Mucosa of gallbladder (tissue), 1 donor: ENCODE measurements around the gene GRIN3B. TPM values are rescaled to one million over a fixed set of nuclear protein-coding genes. Genes with fewer than 3 reads are reported as not detected.

Experiments used
- DNase-seq: peaks from one replicate; pipeline ENCODE4 v3.0.0-alpha.2; 2020; ENCODE audit warnings: low spot score
- total RNA-seq: library from RNA; stranded (reverse); gene quantifications from one replicate; pipeline ENCODE4 v1.2.1, GENCODE V29; 2021
- donor health status: DM: no; HTN: no; CAD: no.

Gene GRIN3B
- total RNA-seq, 1 donor from 2014 or later, result 0.06 TPM

DNA sequence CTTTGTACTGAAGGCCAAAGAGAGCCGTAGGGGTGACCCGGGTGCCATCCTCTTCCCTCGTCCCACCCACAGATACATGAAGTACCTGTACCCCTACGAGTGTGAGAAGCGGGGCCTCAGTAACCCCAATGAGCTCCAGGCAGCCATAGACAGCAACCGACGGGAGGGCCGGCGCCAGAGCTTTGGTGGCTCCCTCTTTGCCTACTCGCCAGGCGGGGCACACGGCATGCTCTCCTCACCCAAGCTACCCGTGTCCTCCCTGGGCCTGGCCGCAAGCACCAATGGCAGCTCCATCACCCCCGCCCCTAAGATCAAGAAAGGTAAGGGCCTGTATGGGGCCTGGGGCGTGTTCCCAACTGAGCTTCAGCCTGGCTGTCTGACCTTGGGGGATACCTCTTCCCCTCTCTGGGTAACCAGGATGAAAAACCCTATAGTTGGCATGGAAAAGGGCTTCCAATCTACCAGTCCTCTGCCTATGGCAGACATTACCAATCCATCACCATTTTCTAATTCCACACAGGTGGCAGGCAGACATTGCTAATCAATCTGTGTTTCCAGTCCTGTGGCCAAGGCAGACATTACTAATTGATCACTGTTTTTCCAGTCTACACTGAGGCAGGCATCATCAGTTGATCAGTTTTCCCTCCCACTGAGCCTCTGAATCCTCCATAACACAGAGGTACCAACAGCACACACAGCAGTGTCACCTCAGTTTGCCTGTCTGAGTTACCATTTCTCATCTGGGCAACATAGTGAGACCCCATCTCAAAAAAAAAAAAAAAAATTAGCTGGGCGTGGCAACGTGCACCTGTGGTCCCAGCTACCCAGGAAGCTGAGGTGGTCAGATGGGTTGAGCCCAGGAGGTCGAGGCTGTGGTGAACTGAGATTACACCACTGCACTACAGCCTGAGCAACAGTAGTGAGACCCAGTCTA lies 35.2 kb upstream of the GRIN3B start:
- DNase-seq, result no peak

DNA sequence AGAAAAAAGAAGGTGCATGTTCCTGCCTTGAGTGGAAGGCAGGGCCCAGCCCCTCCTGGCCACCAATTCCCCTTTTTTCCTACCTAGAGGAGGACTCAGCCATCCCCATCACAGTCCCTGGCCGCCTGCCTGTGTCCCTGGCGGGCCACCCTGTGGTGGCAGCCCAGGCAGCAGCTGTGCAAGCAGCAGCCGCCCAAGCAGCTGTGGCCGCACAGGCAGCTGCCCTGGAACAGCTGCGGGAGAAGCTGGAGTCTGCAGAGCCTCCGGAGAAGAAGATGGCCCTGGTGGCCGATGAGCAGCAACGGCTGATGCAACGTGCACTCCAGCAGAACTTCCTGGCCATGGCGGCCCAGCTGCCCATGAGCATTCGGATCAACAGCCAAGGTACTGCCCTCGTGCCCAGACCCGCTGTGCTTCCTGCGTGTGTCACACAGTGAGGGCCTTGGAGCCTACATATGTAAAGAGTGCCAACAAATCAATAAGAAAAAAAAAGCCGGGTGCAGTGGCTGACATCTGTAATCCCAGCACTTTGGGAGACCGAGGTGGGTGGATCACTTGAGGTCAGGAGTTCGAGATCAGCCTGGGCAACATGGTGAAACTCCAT lies 33.6 kb upstream of the GRIN3B start:
- no peak for DNase-seq

DNA sequence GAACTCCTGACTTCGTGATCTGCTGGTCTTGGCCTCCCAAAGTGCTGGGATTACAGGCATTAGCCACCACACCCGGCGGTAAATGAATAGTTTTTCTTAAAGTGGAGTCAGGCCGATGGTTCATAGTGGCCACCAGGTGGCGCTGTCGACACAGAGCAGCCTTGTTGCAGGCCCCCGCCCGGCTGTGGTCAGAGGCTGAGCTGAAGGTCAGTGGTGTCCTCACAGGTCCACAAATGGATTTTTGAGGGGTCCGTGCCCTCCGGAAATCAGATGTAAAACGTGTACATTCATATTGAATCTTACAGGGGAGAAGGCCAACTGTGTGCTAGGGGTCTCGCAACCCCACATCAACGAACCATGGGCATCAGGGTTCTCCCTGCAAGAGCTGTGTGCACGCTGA lies 29.5 kb upstream of the GRIN3B start:
- DNase-seq, result no peak

DNA sequence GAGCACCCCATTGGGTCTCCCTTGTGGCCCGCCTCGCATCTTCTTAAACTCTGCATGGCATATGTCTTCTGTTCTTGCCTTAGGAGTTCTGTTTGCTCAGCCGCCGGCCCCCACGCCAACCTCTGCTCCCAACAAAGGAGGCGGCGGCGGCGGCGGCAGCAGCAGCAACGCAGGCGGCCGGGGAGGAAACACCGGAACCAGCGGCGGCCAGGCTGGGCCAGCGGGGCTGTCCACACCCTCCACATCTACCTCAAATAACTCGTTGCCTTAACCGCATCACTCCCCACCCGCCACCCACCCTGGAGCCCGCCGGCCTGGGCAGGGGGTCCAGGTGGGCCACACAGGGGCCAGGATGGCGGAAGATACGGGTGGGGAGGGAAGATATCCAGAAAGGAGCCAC lies 28.4 kb upstream of the GRIN3B start:
- no peak for DNase-seq

DNA sequence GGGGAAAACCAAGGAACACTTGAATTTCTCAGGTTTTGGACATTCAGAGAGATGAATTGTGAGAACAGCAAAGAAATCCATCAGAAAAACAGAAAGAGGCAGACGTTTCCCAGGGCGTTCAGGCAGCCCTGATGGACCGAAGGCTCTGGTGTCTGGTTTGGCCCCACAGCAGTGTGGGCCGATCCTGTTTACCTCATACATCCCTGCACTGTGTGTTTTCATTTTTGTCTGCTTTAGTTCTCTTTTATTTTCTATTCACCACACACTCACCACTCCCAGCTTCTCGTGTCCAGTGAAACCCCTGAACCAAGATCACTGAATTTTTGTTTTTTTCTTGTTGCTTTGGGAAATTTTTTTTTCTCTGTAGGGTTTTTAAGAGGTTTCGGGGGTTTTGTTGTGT lies 27.9 kb upstream of the GRIN3B start:
- DNase-seq, result no peak

DNA sequence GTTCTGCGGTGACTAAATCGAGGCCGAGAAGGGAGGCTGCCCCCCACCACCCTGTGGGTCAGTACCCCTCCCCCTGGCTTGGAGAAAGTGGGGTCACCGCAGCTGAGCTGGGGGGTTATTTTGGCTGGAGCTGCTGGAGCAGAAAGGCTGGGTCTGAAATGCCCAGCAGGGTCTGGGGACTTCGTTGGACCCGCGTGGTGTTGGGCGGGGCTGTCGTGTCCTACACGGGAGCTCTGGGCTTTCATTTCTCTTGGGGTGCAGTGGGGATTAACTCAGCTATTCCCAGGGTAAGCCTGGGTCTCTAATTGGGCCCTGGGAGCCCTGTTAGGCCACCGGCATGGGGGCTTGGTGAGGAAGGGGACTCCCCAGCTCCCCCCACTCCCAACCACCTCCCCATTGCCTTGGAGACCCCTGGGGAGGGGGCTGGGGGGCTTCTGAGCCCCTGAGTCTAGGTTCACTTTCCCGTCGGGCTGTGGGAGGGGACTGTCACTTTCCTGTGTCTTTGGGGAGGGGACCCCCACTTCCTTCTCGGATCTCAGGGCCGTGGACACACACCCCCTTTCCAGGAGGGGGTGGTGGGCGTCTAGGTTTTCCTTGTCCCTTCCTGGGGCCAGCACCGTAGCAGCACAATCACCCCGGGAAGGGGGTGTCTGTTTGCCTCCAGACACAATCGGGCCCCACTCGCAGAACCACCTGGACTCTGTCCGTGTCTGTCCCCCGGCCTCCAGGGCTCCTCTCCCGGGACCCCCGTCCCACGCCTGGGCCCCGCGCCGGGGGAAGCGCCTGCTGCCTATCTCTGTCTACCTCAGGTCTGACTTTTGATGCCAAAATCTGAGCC lies 26.3 kb upstream of the GRIN3B start:
- DNase-seq, result no peak

DNA sequence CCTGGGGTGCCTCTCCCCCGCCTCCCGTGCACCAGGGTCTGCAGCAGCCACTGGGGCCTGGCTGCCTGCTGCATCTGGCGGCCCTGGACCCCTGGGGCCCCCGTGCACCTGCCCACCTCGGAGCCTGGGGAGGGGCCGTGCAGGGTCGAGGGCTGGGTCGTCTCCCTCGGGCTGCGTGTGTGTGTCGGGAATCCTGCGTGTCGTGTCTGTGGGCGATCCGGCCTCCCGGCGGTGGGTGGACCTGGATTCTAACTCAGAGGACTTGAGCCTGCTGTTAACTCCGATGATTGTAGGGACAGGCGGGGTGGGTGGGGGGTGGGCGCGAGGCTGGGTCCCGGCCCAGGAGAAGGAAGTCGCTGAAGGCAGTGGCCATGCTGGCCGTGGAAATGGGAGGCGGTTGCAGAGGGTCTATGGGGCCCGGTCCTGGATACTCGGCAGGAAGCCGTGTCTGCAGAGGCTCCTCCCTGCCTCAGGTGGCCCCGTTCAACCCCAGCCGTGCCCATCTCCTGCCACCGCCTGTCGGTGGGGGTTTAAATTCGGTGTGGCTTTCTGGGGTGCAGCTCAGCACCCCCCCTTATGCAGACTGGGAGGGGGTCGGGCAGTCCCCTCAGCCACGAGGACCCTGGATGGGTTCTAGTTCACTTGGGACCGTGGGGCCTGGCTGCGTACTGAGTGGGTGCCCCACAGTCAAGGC lies 25.5 kb upstream of the GRIN3B start:
- no peak for DNase-seq

DNA sequence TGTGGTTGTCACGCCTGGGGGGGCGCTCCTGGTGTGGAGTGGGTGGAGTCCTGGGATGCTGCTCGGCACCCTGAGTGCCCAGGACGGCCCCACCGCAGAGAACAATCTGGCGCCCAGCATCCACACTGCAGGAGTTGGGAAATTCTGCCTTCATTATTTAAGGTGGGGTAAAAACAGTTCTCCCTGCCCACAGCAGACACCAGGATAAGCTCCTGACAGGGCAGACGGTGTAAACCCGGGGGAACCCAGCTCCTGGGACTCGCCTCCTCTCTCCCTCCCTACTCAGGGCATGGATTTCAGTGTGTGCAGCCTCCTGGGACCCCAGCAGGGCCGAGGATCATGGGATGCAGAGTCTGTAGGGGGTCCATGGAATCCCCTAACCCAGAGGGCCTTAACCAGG lies 23.7 kb upstream of the GRIN3B start:
- no peak for DNase-seq

DNA sequence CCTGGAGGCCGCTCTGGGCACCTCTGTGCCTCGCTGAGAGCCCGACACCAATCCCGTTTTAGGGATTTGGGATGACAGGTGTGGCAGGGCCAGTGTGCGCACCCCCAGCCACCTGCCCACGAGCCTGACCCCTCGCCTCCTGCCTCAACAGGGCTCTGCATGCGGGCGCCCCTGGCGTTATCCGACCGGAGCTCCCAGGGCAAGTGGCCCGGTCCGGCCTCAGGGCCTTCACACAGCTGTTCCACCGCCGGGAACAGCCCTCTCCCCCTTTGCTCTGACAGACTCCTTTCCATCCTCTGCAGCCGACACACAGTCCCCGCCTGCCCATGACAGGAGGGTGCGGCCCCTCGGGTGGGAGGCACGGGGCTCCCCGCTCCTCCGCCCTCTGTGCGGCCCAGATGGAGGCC lies 23.2 kb upstream of the GRIN3B start:
- DNase-seq, result no peak

DNA sequence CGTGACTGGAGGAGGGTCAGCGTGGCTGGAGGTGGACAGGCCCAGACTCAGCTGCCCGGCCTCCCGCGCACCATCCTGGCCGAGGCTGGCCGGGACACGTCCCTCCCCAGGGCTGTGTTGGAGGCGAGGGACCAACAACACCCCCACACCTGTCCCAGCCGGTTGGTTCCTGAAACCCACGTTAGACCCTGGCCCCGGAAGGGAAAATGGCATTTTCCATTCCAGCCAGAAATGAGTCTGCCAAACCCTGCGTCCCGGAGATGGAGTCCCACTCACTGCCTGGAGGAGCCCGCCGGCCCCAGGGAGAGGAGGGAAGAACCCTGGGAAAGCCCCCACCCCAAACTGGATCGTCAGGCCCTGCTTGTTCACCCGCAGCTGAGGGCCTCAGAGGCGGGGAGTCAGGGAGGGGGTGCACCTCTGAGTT lies 20.9 kb upstream of the GRIN3B start:
- DNase-seq, result no peak

DNA sequence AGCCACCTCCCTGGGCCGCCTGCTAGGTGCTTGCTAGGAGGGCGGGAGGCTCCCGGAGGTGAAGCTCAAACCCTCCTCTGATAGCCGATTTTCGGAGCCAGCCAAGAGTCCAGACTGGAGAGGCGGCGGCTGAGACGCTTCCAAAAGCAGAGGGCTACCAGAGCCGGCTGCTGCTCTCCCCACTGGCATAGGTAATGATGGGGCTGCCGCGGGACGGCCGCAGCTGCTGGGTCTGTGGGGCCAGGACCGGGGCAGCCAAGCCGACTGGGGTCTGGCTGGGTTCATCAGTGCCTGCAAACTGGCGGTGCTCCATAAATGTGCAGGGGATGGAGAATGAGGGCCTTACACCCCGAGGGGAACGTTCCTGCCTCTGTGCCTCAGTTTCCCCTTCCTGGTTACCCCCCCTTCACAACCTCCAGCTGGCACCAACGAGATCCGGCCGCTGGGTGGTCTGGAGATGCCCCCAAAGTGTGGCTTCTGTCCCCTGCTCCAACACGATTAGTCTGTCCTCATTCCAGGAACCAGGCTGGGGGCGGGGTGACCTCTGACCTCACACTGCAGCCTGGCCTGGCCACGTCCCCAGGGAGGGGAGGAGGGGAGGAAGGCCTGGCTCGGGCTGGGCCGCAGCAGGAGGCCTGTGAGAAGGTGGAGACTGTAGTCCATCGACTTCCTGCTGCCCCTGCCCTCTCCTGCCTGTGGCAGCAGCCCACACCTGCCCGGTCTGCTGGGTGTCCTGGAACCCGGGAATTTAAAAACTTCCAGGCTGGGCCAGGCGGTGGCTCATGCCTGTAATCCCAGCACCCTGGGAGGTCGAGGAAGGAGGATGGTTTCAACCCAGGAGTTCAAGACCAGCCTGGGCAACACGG lies 19.9 kb upstream of the GRIN3B start:
- DNase-seq, result peak; percentile 40

DNA sequence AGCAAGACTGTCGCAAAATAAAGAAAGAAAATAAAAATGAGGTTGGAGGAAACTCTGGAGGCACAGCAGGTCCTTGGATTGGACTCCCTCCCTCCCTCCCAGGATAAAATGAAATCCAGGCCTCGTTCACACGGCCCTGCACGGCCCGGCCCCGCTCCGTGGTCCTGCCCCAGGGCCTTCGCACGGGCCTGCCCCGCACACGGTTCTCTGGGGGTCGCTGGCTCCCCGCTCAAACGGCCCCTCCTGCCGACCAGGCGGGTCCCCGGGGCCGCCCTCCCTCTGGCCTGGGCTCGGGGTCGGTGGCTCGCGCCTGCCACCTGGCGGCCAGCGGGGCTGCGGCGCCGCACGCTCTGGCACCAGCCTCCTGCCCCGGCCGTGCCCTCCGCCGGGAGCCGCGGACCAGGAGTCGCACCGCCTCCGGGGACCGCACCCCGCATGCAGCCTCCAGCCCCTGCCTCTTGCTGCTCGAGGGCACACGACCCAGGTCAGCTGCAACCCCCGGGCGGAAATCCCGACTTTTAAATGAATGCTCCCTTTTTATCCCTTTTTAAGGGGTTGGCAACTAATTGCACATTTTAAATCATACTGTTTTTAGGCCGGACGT lies 17.6 kb upstream of the GRIN3B start:
- peak; percentile 60 for DNase-seq

DNA sequence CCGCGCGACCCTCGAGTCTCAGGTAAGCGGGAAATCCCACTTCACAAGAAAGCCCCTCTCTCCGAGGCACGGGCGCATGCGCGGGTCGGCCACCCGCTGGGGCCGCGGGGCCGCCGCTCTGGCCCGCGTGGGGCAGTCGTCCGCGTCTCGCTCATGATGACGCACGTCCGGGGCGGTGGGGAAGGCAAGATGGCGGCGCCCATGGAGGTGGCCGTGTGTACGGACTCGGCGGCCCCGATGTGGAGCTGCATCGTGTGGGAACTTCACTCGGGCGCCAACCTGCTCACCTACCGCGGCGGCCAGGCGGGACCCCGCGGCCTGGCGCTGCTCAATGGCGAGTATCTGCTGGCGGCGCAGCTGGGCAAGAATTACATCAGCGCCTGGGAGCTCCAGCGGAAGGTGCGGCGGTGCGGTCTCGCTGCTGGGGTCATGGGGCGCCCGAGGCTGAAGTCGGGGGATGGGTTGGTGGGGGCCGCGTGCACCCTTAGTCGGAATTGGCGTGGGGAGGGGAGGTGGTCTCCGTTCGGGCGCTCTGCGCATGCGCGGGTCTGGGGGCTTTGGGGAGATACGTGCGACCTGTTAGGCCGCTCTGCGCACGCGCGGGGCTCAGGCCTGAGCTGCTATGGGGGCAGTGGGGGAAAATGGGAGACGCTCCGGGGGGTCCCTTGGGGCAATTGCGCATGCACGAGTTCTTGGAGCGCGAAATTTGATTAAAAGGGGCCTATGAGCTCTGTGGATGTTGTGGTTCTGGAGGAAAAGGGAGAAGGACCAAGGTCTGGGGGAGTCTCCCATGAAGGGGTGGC lies 15.9 kb upstream of the GRIN3B start, which contains the start of gene WDR18:
Gene WDR18, plus strand, starts transcription at position 181 of the 803 bp plus-strand sequence. Its CDS starts 9 bp downstream, at position 190.
- DNase-seq, result peak; percentile 93

DNA sequence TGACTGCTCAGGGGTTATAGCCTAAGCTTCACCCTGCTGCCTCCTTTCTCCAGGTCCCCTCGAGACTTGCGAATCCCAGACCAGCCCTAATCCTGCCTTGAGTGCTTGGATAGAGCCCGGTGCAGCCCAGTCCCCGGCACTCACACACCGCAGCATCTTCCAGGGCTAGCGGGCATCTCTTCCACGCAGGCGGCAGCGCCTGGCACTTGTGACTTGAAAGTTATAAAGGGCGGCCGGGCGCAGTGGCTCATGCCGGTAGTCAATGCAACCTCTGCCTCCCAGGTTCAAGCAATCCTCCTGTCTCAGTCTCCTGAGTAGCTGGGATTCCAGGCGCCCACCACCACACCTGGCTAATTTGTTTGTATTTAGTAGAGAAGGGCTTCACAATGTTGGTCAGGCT lies 14.1 kb upstream of the GRIN3B start:
- no peak for DNase-seq

DNA sequence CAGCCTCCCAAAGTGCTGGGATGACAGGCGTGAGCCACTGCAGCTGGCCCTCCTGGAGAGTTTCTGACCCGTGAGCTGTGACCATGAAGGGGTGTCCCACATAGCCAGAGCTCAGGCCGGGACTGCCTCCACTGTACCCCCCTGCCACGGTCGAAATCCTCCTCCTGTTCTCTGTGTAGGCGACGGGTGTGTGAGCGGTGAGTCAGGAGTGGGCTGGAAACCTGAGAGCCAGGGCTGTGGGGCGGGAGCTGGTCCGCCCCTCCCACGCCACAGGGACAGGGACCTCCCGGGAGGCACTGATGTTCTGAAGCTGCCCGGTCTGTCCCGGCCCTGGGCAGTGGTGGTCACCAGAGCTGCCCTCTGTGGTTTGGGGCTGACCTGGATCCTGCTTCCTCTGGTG lies 12.1 kb upstream of the GRIN3B start:
- DNase-seq, result no peak

DNA sequence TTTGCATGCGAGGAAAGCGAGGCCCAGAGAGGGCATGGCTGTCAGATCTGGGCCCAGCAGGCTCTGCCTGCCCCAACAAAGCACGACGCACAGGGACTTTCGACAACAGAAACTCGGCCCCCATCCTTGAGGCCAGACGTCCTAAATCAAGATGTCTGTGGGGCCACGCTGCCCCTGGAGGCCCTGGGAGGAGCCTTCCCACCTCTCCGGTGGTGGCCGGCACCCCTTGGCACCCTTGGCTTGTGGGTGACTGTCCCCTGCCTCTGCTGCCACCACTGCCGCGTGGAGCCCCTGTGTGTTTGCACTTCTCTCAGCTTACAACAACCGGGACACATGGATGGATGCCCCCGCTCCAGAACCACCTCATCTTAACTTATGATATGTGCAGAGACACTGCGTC lies 11.7 kb upstream of the GRIN3B start:
- no peak for DNase-seq

DNA sequence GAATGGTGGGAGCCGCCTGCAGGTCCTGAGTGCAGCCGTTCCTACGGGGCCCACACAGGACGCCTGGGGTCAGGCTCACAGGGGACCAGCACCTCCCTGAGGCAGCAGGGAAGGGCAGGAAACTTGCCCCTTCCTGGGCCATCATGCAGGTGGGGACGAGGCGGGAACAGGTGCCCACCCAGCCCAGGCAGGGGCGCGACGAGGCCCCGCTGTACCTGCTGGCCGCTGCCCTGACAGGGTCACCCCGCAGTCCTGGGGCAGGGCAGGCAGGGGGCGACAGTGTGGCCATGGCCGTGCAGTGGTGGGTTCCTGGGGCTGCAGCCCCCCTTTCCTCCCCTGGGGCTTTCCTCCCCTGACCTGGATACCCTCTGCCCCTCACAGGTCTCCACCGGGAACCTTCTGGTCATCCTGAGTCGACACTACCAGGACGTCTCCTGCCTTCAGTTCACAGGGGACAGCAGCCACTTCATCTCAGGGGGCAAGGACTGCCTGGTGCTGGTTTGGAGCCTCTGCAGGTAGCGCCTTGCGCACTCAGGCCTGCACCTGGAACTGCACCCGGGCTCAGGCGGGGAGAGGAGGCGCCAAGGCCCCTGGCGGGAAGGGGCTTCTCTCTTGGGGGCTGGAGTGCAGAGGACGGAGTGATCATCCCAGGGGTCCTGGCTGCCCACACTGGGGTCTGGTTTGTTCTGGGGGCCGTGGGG lies 10.7 kb upstream of the GRIN3B start:
- no peak for DNase-seq

DNA sequence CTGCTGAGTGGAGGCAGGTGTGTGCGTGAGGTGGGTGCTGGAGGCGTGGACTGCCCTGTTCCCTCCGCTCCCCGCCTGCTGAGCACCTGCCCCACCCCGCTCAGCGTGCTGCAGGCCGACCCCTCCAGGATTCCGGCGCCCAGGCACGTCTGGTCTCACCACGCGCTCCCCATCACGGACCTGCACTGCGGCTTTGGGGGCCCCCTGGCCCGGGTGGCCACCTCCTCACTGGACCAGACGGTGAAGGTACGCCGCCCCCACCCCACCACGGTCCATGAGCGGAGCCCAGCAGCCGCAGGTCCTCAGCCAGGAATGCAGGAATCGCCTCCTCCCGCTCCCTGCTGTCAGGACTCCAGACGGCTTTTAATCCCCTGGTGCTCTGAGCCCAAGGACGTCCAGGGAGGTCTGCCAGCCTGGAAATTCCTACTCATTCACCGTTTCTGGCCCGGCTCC lies 10.1 kb upstream of the GRIN3B start:
- DNase-seq, result no peak

DNA sequence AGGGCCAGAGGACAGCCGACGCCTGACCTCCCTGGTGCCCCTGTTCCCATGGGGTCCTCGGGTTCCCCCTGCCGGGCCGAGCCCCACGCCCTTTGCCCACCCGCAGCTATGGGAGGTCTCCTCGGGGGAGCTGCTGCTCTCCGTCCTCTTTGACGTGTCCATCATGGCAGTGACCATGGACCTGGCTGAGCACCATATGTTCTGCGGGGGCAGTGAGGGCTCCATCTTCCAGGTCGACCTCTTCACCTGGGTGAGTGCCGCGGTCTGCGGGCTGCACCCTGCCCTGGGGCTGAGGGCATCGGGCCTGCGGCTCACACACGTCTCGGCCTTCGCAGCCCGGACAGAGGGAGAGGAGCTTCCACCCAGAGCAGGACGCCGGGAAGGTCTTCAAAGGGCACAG lies 9.5 kb upstream of the GRIN3B start:
- DNase-seq, result no peak
